ENCODE results near the gene CAMLG.

CAMLG gene

DNA sequence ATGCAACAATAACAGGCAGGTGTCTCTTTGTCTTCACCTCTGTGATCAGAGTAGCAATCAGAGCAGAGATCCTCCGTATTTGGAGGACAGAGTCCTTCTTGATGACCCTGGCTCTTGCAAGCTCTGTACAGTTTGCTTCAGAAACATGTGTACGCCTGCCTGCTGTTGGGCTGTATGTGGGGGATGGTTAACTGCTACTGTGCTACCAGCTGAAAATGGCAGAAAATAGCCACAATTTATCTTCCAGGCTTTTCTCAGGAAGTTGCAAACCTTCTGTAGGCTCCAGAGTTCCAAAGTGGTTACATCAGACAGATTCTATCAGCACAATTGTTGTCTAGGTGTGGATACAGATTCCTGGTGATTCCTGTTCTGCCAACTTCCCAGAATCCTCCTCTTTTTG lies 55.7 kb downstream of the CAMLG start:
- H3K4me3 Mint-ChIP-seq = no peak overlapping the region
- peaks cover 25% of the 10 kb centered on the region for H3K36me3 Mint-ChIP-seq
- no peaks in the 10 kb centered on the region for H3K9me3 Mint-ChIP-seq
- ATAC-seq (ENCODE audit: low read depth) (no peak), DNase-seq (ENCODE audit: low spot score in 2 of 2) (no peak)
- no peaks in the 10 kb centered on the region for H3K4me1 Mint-ChIP-seq
- no peaks in the 10 kb centered on the region for H3K27me3 Mint-ChIP-seq
- H3K27ac Mint-ChIP-seq = no peak overlapping the region

DNA sequence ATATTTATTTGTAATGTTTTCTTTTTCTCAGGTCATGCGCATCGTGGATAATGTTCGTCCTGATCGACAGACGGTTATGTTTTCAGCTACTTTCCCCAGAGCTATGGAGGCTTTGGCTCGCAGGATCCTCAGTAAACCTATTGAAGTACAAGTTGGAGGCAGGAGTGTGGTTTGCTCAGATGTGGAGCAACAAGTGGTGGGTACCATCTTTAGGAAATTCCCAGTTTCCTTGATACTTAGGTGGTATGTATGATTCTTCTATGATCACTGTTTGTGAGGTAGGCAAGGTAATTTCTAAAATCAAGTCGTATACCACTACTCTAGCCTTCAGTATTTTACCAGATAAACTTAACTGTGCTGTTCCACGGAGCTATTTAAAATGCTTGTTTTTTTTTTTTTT lies 56.5 kb downstream of the CAMLG start:
- no peak for ATAC-seq (ENCODE audit: low read depth)

DNA sequence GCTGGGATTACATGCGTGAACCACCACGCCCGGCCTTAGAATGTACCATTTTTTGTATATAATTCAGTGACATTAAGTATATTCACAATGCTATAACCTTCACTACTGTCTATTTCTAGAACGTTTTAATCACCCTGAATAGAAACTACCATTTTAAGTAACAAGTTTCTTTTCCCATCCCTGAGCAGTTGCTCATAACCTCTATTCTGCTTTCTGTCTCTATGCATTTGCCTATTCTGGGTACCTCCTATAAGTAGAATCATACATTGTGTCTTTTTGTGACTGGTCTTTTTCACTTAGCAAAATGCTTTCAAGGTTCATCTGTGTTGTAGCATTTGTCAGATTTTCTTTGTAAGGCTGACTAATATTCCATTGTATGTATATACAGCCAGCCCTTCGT lies 60.1 kb downstream of the CAMLG start:
- Mint-ChIP-seq H3K9me3 (no peaks in the 10 kb centered on the region), H3K27ac (no peak overlapping the region), H3K4me1 (no peaks in the 10 kb centered on the region), H3K36me3 (peaks cover 22% of the 10 kb centered on the region), H3K27me3 (no peaks in the 10 kb centered on the region), H3K4me3 (no peak overlapping the region)
- no peak for ATAC-seq (ENCODE audit: low read depth)
- DNase-seq (ENCODE audit: low spot score in 2 of 2) = no peak

More for the DNA sequence above, 56.5 kb downstream of the CAMLG start:
- Mint-ChIP-seq H3K36me3 (peaks cover 26% of the 10 kb centered on the region), H3K9me3 (no peaks in the 10 kb centered on the region), H3K27ac (no peak overlapping the region), H3K4me3 (no peak overlapping the region), H3K4me1 (no peaks in the 10 kb centered on the region), H3K27me3 (no peaks in the 10 kb centered on the region)
- DNase-seq (ENCODE audit: low spot score in 2 of 2) = no peak

Measured in memory B cell (primary cell).